Skeletal muscle satellite cell (primary cell): ENCODE results near the gene AOPEP.

Source experiments
- H3K27me3 ChIP-seq: 2 replicates; pipeline ENCODE4 v1.7.0; 2013; ENCODE audit warnings: low read length; ENCODE audit not compliant: control insufficient read depth, insufficient read depth
- H3K36me3 ChIP-seq: 2 replicates; pipeline ENCODE4 v1.7.0; 2013; ENCODE audit warnings: mild to moderate bottlenecking, control low read depth, low read length; ENCODE audit not compliant: insufficient read depth
- H3K4me1 ChIP-seq: 2 replicates; pipeline ENCODE4 v1.7.0; 2013; ENCODE audit warnings: low read length; ENCODE audit not compliant: control insufficient read depth, insufficient read depth
- H3K4me2 ChIP-seq: 2 replicates; pipeline ENCODE4 v1.7.0; 2013; ENCODE audit warnings: mild to moderate bottlenecking, low read length
- H3K4me3 ChIP-seq: 2 replicates; pipeline ENCODE4 v1.7.0; 2013; ENCODE audit warnings: low read length
- H3K9ac ChIP-seq: 2 replicates; pipeline ENCODE4 v1.7.0; 2013; ENCODE audit warnings: mild to moderate bottlenecking, low read depth, low read length, moderate library complexity
- H3K9me3 ChIP-seq: replicated peaks from 2 replicates; pipeline ENCODE4 v1.7.0; 2013; ENCODE audit warnings: mild to moderate bottlenecking, control low read depth, low read length

AOPEP gene

GRCh38 chr9:94799578-94800264 lies 73.2 kb downstream of the AOPEP start:
- H3K4me3 ChIP-seq: peak overlapping the region; percentile 33
- peaks cover 62% of the 10 kb centered on the region for H3K4me1 ChIP-seq
- peaks cover 5% of the 10 kb centered on the region for H3K36me3 ChIP-seq
- H3K9ac ChIP-seq: peak overlapping the region; percentile 77
- peak overlapping the region; percentile 62 for H3K4me2 ChIP-seq
- no peaks in the 10 kb centered on the region for H3K9me3 ChIP-seq
- H3K27me3 ChIP-seq: no peaks in the 10 kb centered on the region

DNA sequence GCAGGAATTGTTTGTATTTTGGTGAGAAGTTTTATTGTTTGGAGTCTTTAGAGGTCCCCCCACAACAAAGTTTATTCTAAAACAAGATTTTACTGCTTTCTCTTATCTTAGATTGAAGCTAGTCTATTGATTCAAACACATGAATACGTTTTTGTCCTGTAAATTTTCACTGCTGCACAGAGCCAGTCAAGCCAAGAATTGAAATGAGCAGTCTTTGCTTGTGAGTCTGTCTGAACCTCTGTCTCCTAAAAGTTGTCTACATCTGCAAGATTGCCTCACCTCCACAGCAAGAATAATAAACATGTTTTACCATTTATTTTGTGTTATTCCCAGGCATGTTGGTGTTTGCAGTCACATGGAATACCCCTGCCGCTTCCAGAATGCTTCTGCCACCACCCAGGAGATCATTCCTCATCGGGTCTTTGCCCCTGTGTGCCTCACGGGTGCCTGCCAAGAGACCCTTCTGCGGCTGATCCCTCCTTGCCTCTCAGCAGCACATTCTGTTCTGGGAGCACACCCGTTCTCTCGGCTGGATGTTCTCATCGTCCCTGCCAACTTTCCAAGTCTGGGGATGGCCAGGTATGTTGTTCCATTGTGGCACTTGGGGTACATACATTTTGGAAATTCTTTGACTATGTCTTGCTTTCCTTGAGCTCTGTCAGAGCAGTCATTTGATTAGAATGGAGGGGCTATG lies 74.1 kb downstream of the AOPEP start:
- peak overlapping the region; percentile 77 for H3K9ac ChIP-seq

GRCh38 chr9:94801234-94801633 lies 74.7 kb downstream of the AOPEP start:
- H3K4me1 ChIP-seq: peaks cover 74% of the 10 kb centered on the region
- H3K9ac ChIP-seq: peak overlapping the region; percentile 77
- no peaks in the 10 kb centered on the region for H3K27me3 ChIP-seq

More for the DNA sequence above, 74.1 kb downstream of the AOPEP start:
- Histone ChIP-seq H3K9me3 (no peaks in the 10 kb centered on the region), H3K4me2 (peak overlapping the region; percentile 62), H3K4me3 (peak overlapping the region; percentile 51), H3K27me3 (no peaks in the 10 kb centered on the region), H3K4me1 (peaks cover 68% of the 10 kb centered on the region), H3K36me3 (no peaks in the 10 kb centered on the region)

GRCh38 chr9:94801681-94802080 lies 75.2 kb downstream of the AOPEP start:
- H3K4me3 ChIP-seq: peak overlapping the region; percentile 35
- H3K4me1 ChIP-seq: peaks cover 75% of the 10 kb centered on the region

More at GRCh38 chr9:94801234-94801633, 74.7 kb downstream of the AOPEP start:
- Histone ChIP-seq H3K9me3 (no peaks in the 10 kb centered on the region), H3K4me2 (peak overlapping the region; percentile 62), H3K4me3 (peak overlapping the region; percentile 51), H3K36me3 (no peaks in the 10 kb centered on the region)

GRCh38 chr9:94802251-94802650 lies 75.8 kb downstream of the AOPEP start:
- peaks cover 74% of the 10 kb centered on the region for H3K4me1 ChIP-seq
- H3K4me3 ChIP-seq: peak overlapping the region; percentile 35
- peaks cover under 1% of the 10 kb centered on the region for H3K36me3 ChIP-seq
- no peaks in the 10 kb centered on the region for H3K9me3 ChIP-seq
- H3K4me2 ChIP-seq: peak overlapping the region; percentile 62
- H3K9ac ChIP-seq: peak overlapping the region; percentile 77
- H3K27me3 ChIP-seq: no peaks in the 10 kb centered on the region

More at GRCh38 chr9:94801681-94802080, 75.2 kb downstream of the AOPEP start:
- peak overlapping the region; percentile 62 for H3K4me2 ChIP-seq
- no peaks in the 10 kb centered on the region for H3K9me3 ChIP-seq
- peak overlapping the region; percentile 77 for H3K9ac ChIP-seq
- no peaks in the 10 kb centered on the region for H3K36me3 ChIP-seq
- no peaks in the 10 kb centered on the region for H3K27me3 ChIP-seq

DNA sequence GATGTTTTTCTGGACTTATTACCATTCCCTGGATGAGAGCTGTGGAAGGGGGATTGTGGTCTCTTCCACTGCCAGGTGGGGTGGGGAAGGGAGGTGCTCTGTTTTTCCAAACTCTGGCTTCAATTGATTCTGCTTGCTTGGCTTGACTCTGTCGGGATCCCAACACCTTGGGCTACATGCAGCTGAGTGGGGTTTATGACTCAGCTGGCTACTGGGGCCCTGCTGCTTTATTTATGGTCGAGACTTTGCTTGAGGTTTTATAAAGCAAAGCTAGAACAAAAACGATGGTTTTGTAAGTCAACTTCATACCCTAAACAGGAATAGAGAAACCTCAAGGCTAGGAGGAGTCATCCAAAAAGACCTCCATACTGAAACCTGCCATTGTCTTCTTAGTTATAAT lies 76.3 kb downstream of the AOPEP start:
- Histone ChIP-seq H3K36me3 (peaks cover 3% of the 10 kb centered on the region), H3K9ac (peak overlapping the region; percentile 77), H3K4me2 (peak overlapping the region; percentile 62), H3K27me3 (no peaks in the 10 kb centered on the region), H3K4me3 (no peak overlapping the region), H3K4me1 (peaks cover 74% of the 10 kb centered on the region), H3K9me3 (no peaks in the 10 kb centered on the region)

DNA sequence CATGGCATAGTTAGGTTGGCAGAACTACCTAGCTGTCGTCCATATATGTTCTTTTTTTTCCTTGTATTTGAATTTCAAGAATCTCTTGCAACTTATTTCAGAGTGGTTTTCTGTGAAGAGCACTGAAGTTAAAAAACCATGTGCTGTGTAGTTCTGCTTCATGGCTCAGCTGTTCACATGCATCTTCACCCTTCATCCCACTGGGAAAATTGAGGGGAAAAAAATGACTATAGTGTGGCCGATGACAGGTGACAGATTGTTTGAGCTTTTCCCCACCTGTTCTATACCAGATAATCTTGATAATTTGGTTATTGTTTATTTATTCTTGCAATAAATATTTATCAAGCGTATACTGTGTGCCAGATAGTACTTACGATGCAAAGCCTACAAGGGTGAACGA lies 77.8 kb downstream of the AOPEP start:
- no peaks in the 10 kb centered on the region for H3K9me3 ChIP-seq
- no peak overlapping the region for H3K4me2 ChIP-seq
- H3K4me3 ChIP-seq: no peak overlapping the region
- peak overlapping the region; percentile 54 for H3K9ac ChIP-seq
- no peaks in the 10 kb centered on the region for H3K27me3 ChIP-seq
- peaks cover 3% of the 10 kb centered on the region for H3K36me3 ChIP-seq
- peaks cover 79% of the 10 kb centered on the region for H3K4me1 ChIP-seq

GRCh38 chr9:94805051-94805489 lies 78.6 kb downstream of the AOPEP start:
- Histone ChIP-seq H3K27me3 (no peaks in the 10 kb centered on the region), H3K9ac (peak overlapping the region; percentile 54), H3K9me3 (no peaks in the 10 kb centered on the region), H3K4me3 (peak overlapping the region; percentile 2), H3K4me1 (peaks cover 72% of the 10 kb centered on the region), H3K4me2 (peak overlapping the region; percentile 35), H3K36me3 (peaks cover 3% of the 10 kb centered on the region)

GRCh38 chr9:94805585-94805984 lies 79.1 kb downstream of the AOPEP start:
- Histone ChIP-seq H3K4me2 (peak overlapping the region; percentile 29), H3K4me1 (peaks cover 67% of the 10 kb centered on the region), H3K9ac (peak overlapping the region; percentile 81), H3K27me3 (no peaks in the 10 kb centered on the region), H3K9me3 (no peaks in the 10 kb centered on the region), H3K4me3 (no peak overlapping the region), H3K36me3 (peaks cover 3% of the 10 kb centered on the region)

GRCh38 chr9:94806307-94806893 lies 79.9 kb downstream of the AOPEP start:
- H3K27me3 ChIP-seq: no peaks in the 10 kb centered on the region
- H3K9me3 ChIP-seq: no peaks in the 10 kb centered on the region
- no peak overlapping the region for H3K4me3 ChIP-seq
- peaks cover 58% of the 10 kb centered on the region for H3K4me1 ChIP-seq
- H3K9ac ChIP-seq: peak overlapping the region; percentile 81
- H3K4me2 ChIP-seq: peak overlapping the region; percentile 29
- peaks cover 3% of the 10 kb centered on the region for H3K36me3 ChIP-seq

GRCh38 chr9:94807556-94807955 lies 81.1 kb downstream of the AOPEP start:
- no peaks in the 10 kb centered on the region for H3K9me3 ChIP-seq
- no peaks in the 10 kb centered on the region for H3K27me3 ChIP-seq
- H3K36me3 ChIP-seq: peaks cover 3% of the 10 kb centered on the region
- H3K4me1 ChIP-seq: peaks cover 53% of the 10 kb centered on the region
- H3K9ac ChIP-seq: no peak overlapping the region
- no peak overlapping the region for H3K4me3 ChIP-seq
- H3K4me2 ChIP-seq: no peak overlapping the region
